ENCODE measurements around the gene INTS15.

The INTS15 gene

DNA sequence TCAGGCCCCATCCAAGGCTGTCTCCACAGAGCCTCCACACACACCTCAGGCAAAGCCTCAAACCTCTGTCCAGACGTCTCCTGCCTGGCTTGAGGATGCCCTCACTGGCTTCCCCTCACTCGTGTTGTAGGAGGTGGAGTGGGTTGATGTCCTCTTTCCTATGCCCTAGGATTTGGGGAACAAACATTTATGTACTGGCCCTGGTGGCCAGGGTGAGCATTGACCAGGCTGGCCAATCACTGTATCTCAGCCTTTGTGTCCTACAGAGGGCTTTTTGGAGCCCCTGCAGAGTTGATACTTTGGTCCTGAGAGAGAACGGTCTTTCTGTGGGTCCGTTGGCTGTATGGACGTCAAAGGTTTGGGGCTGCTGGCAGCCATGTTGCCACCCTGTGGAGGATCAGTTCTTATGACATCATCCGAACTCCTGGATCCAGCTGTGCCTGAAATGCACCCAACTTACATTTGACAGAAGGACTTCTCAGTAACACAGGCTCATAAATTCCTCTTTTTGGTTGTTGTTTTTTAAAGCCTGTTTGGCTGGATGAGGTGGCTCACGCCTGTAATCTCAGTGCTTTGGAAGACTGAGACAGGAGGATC lies 36.3 kb upstream of the INTS15 start:
- TF ChIP-seq CTCF (conservative IDR thresholded peaks at IDR 0.05; ENCODE audit: low read depth, low read length): peak; percentile 16
- H3K4me3 ChIP-seq (ENCODE audit: low read length): no peak overlapping the region
- DNase-seq (ENCODE audit: low read depth): no peak

- no peak for TF ChIP-seq CTCF (conservative IDR thresholded peaks at IDR 0.05; ENCODE audit: low read depth, low read length)
- no peak for DNase-seq (ENCODE audit: low read depth)
Observed at GRCh38 chr7:6554848-6555247, 35.0 kb upstream of the INTS15 start.

GRCh38 chr7:6556196-6556595 lies 33.6 kb upstream of the INTS15 start:
- H3K4me3 ChIP-seq (ENCODE audit: low read length): no peak overlapping the region
- DNase-seq (ENCODE audit: low read depth): no peak
- TF ChIP-seq CTCF (conservative IDR thresholded peaks at IDR 0.05; ENCODE audit: low read depth, low read length): peak; percentile 10

More at GRCh38 chr7:6554848-6555247, 35.0 kb upstream of the INTS15 start:
- no peak overlapping the region for H3K4me3 ChIP-seq (ENCODE audit: low read length)

- no peak overlapping the region for H3K4me3 ChIP-seq (ENCODE audit: low read length)
- DNase-seq (ENCODE audit: low read depth): no peak
- peak; percentile 38 for TF ChIP-seq CTCF (conservative IDR thresholded peaks at IDR 0.05; ENCODE audit: low read depth, low read length)
Observed at GRCh38 chr7:6558837-6559236, 31.0 kb upstream of the INTS15 start.

- no peak for TF ChIP-seq CTCF (conservative IDR thresholded peaks at IDR 0.05; ENCODE audit: low read depth, low read length)
- no peak overlapping the region for H3K4me3 ChIP-seq (ENCODE audit: low read length)
- no peak for DNase-seq (ENCODE audit: low read depth)
Observed at GRCh38 chr7:6559896-6560295, 29.9 kb upstream of the INTS15 start.

GRCh38 chr7:6562106-6562505 lies 27.7 kb upstream of the INTS15 start:
- TF ChIP-seq CTCF (conservative IDR thresholded peaks at IDR 0.05; ENCODE audit: low read depth, low read length): no peak
- no peak for DNase-seq (ENCODE audit: low read depth)
- no peak overlapping the region for H3K4me3 ChIP-seq (ENCODE audit: low read length)

DNA sequence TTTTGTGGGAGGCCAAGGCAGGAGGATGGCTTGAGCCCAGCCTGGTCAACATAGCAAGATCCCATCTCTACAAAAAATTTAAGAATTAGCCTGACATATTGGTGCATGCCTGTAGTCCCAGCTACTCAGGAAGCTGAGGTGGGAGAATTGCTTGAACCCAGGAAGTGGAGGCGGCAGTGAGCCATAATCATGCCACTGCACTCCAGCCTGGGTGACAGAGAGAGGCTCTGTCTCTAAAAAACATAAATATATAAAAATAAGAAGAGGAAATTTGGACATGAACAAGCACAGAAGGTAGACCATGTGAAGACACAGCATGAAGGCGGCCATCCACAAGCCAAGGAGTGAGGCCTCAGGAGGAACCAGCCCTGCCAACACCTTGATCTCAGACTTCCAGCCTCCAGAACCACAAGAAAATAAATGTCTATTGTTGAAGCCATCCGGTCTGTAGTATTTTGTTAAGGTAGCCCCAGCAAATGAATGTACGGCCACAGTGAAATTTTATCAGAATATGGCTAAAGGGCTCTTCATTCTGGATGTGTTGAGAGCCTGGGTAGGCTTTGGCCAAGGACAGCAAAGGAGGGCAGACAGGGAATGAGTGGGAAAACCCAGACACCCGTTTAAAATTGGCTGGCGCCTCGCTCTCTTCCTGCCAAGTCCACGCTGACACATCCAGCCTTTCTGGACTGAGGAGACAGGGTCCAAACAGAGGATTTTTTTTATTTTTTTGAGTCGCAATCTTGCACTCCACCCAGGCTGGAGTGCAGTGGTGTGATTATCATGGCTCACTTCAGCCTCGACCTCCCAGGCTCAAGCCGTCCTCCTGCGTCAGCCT lies 25.7 kb upstream of the INTS15 start:
- TF ChIP-seq CTCF (conservative IDR thresholded peaks at IDR 0.05; ENCODE audit: low read depth, low read length): no peak
- DNase-seq (ENCODE audit: low read depth): no peak
- H3K4me3 ChIP-seq (ENCODE audit: low read length): no peak overlapping the region

Measured in retinal pigment epithelial cell (primary cell).